Ureter (tissue), 1 donor: ENCODE measurements around the gene CDYL. TPM values are rescaled to one million over a fixed set of nuclear protein-coding genes. Genes with fewer than 3 reads are reported as not detected.
"Not testable (repeated sequence)": the region's sequence is repeated elsewhere in the genome, so short reads cannot be mapped to it uniquely, and the experiment has no call there.

Source experiments
- DNase-seq: peaks from one replicate; pipeline ENCODE4 v3.0.0-alpha.2; 2020; ENCODE audit warnings: low spot score
- total RNA-seq: library from RNA; stranded (reverse); gene quantifications from one replicate; pipeline ENCODE4 v1.2.4, GENCODE V29; 2023
- donor health status: DM: yes; HTN: yes; CAD: no.

The CDYL gene
- total RNA-seq, 1 donor from 2014 or later, result 68.2 TPM

- DNase-seq, result no peak
Measured at GRCh38 chr6:4803343-4803744, 27.1 kb downstream of the CDYL start.

GRCh38 chr6:4804095-4804494 is 27.9 kb downstream of the CDYL start:
- DNase-seq, result no peak

GRCh38 chr6:4805553-4806336 is 29.5 kb downstream of the CDYL start:
- no peak for DNase-seq

- DNase-seq, result no peak
Measured at GRCh38 chr6:4806337-4806725, 30.1 kb downstream of the CDYL start.

- DNase-seq, result no peak
Measured at GRCh38 chr6:4806791-4807190, 30.6 kb downstream of the CDYL start.

DNA sequence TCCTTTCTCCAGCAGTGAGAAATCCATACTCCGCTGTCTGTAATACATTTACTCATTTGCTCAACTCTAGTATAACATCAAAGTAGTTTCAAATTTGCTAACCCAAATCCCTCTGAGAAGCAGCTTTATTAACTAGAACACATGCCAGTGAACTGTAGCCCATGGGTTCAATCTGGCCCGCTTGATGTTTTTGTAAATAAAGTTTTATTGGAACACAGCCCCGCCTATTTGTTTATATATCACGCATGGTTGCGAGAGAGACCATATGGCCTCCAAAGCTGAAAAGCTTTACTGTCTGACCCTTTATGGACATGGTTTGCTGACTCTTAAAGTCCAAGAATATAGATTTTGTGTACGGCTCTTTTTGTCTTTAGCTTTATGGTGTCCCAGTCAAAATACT is 32.2 kb downstream of the CDYL start:
- DNase-seq, result no peak

DNA sequence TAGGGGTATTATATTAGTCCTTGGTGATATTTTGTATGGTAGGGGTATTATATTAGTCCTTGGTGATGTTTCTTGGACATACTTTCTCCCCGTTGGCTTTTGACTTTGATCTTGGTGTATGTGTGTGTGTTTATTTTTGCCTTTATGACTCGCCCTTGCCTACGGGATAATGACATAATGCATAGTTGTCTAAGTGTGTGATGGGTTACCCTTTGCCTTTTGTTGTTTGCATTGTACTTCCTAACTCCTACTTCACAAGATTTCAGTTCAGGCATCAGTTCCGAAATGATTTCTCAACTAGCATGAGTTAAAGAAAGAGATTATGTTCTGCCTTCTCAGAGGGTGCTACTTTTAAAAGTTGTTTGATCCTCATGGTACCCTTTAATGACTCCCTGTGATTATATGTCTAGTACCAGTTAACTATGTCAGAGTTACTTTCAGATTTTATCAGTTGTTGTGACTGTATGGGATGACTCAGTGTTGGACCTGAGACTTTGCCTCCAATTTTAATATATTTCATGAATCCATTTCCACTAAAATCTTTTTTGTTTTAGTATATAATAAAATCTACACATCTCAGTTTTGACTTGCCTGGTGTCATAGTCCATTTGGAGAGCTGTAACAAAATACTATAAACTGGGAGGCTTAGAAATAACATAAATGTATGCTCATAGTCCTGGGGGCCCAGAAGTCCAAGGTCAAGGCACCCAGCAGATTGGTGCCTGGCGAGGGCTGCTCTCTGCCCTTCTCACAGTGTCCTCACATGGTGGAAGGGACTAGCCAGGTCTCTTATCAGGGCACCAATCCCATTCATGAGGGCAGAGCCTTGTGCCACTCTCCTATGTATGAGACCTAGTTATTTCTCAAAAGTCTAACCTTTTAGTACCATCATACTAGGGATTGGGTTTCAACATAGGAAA is 34.1 kb downstream of the CDYL start:
- no peak for DNase-seq

- no peak for DNase-seq
Measured at GRCh38 chr6:4812068-4812467, 35.9 kb downstream of the CDYL start.

- no peak for DNase-seq
Measured at GRCh38 chr6:4813055-4813454, 36.9 kb downstream of the CDYL start.

DNA sequence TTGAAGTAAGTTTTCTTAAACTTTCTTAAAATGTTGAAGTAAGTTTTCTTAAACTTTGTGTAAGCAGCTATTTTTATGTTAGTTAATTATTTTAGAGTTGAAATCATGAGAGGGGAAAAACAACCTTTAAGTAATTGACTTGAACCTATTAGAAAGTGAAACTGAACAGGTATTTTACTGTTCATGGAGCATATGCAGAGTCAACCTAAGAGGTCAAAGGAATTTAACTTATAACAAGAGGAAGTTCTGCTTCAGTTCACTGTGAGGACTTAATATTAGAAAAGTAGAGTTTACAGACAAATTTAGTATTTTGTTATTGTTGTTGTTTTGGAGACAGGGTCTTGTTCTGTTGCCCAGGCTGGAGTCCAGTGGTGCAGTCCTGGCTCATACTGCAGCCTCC is 38.0 kb downstream of the CDYL start:
- DNase-seq, result no peak

DNA sequence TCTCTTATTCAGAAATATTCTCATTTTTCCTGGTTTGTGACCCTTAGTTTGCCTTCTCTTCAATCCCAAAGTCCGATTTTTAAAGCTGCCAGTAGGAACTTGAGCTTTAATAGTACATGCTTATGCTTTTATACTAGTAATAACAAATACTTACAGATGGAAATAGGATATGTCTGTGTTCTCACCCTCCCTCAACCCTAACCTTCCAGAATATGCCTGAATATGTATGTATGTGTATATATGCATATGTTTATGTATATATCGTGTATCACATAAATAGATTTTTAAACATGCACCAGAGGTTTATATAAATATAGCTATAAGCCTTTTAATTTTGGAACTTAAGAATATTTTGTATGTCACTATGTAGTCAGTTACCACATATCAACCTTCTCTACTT is 38.8 kb downstream of the CDYL start:
- DNase-seq, result no peak

GRCh38 chr6:4815584-4815983 is 39.4 kb downstream of the CDYL start:
- no peak for DNase-seq

DNA sequence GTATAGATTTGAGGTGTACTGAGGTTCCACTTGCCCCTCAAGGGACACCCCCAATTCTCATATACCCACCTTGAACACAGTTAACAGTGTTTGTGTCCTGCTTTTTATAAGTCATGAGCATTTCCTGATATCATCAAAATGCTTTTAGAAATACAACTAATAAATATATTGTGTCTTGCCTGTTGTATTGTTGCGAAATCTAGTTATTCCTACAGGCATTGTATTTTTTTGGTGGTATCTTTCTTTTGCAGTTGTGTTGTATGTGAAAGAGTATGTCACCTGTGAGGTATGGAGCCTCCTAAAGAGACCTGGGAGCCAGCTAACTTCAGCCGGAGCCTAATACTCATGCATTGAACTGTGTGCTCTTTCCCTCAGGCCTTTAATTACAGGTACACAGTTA is 40.7 kb downstream of the CDYL start:
- DNase-seq, result no peak

- DNase-seq, result no peak
Measured at GRCh38 chr6:4817551-4817950, 41.3 kb downstream of the CDYL start.

DNA sequence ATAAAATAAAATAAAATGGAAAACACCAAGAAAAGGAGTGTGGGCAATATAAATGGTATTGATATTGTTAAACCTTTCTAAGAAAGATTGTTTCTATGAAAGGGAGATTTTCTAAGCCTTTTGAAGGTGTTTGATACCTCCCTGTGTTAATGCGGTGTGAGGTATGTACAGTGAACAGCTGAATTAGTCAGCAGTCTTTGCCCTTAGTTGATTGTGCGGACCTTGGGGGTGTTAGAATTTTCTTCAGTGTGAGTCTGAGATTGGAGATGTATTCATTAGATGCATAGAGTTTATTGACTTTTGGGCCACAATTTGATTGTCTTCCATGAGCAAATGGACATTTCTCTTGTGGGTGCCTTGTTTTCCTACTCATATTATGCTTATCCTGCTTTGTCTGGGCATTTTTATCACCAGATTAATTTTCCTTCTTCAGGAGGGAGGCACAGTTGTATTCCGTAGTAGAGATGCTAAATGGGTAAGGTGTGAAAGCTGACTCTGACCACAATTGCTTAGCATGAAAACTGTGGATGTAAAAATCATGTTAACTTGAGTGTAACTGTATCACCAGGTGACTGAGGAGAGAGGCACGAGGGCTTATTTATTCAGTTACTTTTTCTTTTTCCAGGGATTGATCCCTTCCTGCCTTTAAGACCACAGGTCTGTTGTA is 42.2 kb downstream of the CDYL start:
- no peak for DNase-seq

DNA sequence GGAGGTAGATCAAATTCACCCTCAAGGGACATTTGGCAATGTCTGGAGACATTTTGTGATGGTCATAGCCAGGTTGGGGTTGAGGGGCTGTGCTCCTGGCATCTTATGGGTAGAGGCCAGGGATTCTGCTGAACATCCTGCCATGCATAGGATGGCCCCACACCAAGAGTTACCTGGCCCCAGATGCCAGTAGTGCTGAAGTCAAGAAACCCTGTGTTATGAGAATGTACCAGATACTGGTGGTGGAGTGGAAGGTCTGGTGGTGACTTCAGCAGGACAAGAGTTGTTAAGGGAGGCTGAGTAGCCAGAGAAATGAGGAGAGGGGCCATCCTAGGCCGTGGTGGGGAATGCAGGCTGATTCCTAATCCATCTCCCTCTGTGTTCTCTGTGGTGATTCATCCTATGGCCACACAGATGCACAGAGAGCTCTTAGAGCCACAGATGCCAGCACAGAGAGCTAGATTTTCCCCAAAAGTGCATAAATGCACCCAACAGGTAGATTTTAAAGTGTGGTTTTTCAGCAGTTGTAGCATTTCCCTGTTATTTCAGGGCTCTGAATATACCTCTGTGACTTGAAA is 43.6 kb downstream of the CDYL start:
- DNase-seq, result no peak

- no peak for DNase-seq
Measured at GRCh38 chr6:4820704-4821276, 44.6 kb downstream of the CDYL start.

DNA sequence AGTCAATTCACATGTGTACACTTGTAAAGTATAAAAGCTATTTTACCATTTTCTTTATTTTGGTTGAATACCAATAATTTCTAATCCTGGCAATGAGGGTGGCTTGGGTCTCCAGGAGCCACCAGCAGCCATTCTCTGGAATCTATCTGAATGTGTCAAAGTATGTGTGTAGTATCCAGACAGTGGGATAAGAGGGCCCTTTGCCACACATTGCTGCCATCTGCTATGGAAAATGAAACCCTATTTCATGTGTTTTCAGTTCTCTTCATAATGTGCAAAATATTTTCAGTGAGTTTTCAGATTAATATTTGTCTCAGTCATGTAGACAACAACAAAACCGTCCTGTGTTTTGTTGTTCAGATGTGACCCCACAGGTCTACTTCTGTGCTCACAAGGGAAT is 46.3 kb downstream of the CDYL start:
- DNase-seq, result no peak

- DNase-seq, result no peak
Measured at GRCh38 chr6:4828187-4828698, 52.0 kb downstream of the CDYL start.

GRCh38 chr6:4829089-4829488 is 52.9 kb downstream of the CDYL start:
- no peak for DNase-seq

- DNase-seq, result not testable (repeated sequence)
Measured at GRCh38 chr6:4835540-4835939, 59.3 kb downstream of the CDYL start.

DNA sequence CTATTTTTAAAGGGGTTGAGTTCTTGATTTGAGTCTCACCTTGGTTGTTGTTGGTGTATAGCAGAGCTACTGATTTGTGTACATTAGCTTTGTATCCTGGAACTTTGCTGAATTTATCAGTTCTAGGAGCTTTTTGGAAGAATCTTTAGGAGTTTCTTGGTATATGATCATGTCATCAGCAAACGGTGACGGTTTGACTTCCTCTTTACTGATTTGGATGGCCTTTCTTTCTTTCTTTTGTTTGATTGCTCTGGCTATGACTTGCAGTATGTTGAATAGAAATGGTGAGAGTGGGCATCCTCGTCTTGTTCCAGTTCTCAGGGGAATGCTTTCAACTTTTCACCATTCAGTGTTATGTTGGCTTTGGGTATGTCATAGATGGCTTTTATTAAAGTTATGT is 64.0 kb downstream of the CDYL start:
- no peak for DNase-seq
